ENCODE measurements around the gene TMEM239. TPM values are rescaled to one million over a fixed set of nuclear protein-coding genes. Genes with fewer than 3 reads are reported as not detected.

Gene TMEM239
- total and polyA plus RNA-seq, 2 of the 8 experiments (the other 6 are each of a cell fraction or from before 2014, with no cell fraction given): not detected

DNA sequence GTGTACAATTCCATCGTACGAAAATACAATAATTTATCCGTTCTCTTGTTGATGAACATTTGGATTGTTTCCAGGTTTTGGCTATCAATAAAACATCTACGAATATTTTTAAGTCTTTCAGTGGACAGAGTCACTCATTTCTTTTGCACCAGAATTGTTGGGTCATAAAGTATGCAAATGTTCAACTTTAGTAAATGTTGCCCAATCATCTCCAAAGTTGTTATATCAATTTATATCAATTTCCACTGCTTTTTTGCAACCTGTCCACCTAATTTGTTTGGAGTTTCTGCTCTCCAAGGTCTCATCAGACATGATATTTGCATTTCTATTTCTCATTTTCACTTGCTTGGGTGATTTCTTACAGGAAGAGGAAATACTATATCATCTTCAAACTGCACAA, 10.5 kb downstream of the TMEM239 start:
- POLR2A ChIA-PET (ENCODE audit: partially characterized antibody): no interaction called here
- CTCF ChIA-PET (ENCODE audit: partially characterized antibody): interaction anchor here (0.7 kb wide), 1 partner anchor 22 kb away, joined by 3 read pairs; no protein-coding TSS in a partner anchor
- TF ChIP-seq SAP30 (IDR thresholded peaks at IDR 0.05; ENCODE audit: insufficient read depth, insufficient replicate concordance, low read length) (no peak), CHD2 (IDR thresholded peaks at IDR 0.05; ENCODE audit: low read length) (no peak), TAF7 (optimal IDR thresholded peaks at IDR 0.05; ENCODE audit: borderline replicate concordance, low read depth, low read length) (no peak), SRF (IDR thresholded peaks at IDR 0.05; ENCODE audit: low read depth, low read length) (no peak), TCF12 (IDR thresholded peaks at IDR 0.05; ENCODE audit: low read depth, low read length) (no peak), CEBPB (IDR thresholded peaks at IDR 0.05; ENCODE audit: low read depth, low read length) (no peak), SIRT6 (IDR thresholded peaks at IDR 0.05; ENCODE audit: low read length) (no peak), POLR2A (IDR thresholded peaks at IDR 0.05; ENCODE audit: control extremely low read depth in 1 of 2, low read depth in 2 of 2, low read length in 2 of 2) (no peak), KDM4A (IDR thresholded peaks at IDR 0.05; ENCODE audit: low read depth, low read length, severe bottlenecking) (no peak), RBBP5 (IDR thresholded peaks at IDR 0.05; ENCODE audit: borderline replicate concordance, low read depth, low read length) (no peak)
- TF ChIP-seq, protein P1, sequence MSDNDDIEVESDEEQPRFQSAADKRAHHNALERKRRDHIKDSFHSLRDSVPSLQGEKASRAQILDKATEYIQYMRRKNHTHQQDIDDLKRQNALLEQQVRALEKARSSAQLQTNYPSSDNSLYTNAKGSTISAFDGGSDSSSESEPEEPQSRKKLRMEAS (IDR thresholded peaks at IDR 0.05): no peak
- TF ChIP-seq, protein P2, sequence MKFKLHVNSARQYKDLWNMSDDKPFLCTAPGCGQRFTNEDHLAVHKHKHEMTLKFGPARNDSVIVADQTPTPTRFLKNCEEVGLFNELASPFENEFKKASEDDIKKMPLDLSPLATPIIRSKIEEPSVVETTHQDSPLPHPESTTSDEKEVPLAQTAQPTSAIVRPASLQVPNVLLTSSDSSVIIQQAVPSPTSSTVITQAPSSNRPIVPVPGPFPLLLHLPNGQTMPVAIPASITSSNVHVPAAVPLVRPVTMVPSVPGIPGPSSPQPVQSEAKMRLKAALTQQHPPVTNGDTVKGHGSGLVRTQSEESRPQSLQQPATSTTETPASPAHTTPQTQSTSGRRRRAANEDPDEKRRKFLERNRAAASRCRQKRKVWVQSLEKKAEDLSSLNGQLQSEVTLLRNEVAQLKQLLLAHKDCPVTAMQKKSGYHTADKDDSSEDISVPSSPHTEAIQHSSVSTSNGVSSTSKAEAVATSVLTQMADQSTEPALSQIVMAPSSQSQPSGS (IDR thresholded peaks at IDR 0.05; ENCODE audit: low read length): no peak
- TF ChIP-seq, protein P3, sequence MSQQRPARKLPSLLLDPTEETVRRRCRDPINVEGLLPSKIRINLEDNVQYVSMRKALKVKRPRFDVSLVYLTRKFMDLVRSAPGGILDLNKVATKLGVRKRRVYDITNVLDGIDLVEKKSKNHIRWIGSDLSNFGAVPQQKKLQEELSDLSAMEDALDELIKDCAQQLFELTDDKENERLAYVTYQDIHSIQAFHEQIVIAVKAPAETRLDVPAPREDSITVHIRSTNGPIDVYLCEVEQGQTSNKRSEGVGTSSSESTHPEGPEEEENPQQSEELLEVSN (IDR thresholded peaks at IDR 0.05): no peak

More for the DNA sequence above, 10.5 kb downstream of the TMEM239 start:
- Histone ChIP-seq H4K91ac (replicated peaks; ENCODE audit: insufficient read length, low read length) (no peak overlapping the region), H3K14ac (ENCODE audit: insufficient read length) (no peak overlapping the region), H3K23ac (ENCODE audit: insufficient read length) (no peak overlapping the region), H2BK12ac (ENCODE audit: low read depth, low read length) (no peak overlapping the region), H3K56ac (replicated peaks; ENCODE audit: insufficient read length, low read depth, low read length) (no peak overlapping the region), H3K27me3 (replicated peaks in 1 of 4; ENCODE audit: control insufficient read depth in 3 of 4, extremely low read depth in 1 of 4, insufficient read depth in 3 of 4, low read length in 3 of 4) (peaks cover 5 to 7% (median 6%) of the 10 kb centered on the region in 4 experiments), H2BK5ac (ENCODE audit: low read depth, low read length) (no peak overlapping the region), H2BK15ac (ENCODE audit: low read length) (no peak overlapping the region), H2AFZ (ENCODE audit: low read length) (no peak overlapping the region), H3K23me2 (ENCODE audit: low read depth, low read length) (no peaks in the 10 kb centered on the region), H4K8ac (ENCODE audit: extremely low read depth, insufficient read depth, low read length) (no peak overlapping the region), H3K4me1 (replicated peaks in 1 of 4; ENCODE audit: control insufficient read depth in 3 of 4, insufficient read depth in 4 of 4, low read length in 3 of 4) (no peaks in the 10 kb centered on the region; a peak in 1 of 7 replicates), H3K9ac (replicated peaks in 1 of 4; ENCODE audit: extremely low read depth in 1 of 4, low read depth in 3 of 4, low read length in 3 of 4) (no peak overlapping the region), H3K4me3 (ENCODE audit: extremely low read depth in 1 of 4, insufficient read depth in 2 of 4, low read depth in 3 of 4, low read length in 4 of 4) (no peak overlapping the region), H3K79me1 (ENCODE audit: low read depth, low read length) (no peaks in the 10 kb centered on the region), H3K79me2 (ENCODE audit: control insufficient read depth in 1 of 2, insufficient read depth in 2 of 2, low read length in 2 of 2) (no peaks in the 10 kb centered on the region), H3K36me3 (ENCODE audit: control insufficient read depth in 2 of 4, insufficient read depth in 4 of 4, low read length in 3 of 4) (no peaks in the 10 kb centered on the region), H3K4ac (replicated peaks; ENCODE audit: insufficient read length, low read depth, low read length) (no peak overlapping the region), H3K9me3 (ENCODE audit: insufficient read depth in 2 of 2, low read depth in 1 of 2, low read length in 1 of 2) (no peaks in the 10 kb centered on the region; a peak in 1 of 4 replicates), H3K4me2 (ENCODE audit: insufficient read depth in 1 of 2, low read depth in 2 of 2, low read length in 2 of 2) (no peak overlapping the region), H2BK120ac (replicated peaks; ENCODE audit: low read depth, low read length) (no peak overlapping the region), H3K27ac (ENCODE audit: low read depth, low read length) (no peak overlapping the region), H4K5ac (ENCODE audit: insufficient read length, low read depth, low read length) (no peak overlapping the region), H2BK20ac (ENCODE audit: low read length) (no peak overlapping the region), H2AK5ac (ENCODE audit: low read depth, low read length) (no peak overlapping the region), H4K20me1 (replicated peaks in 1 of 2; ENCODE audit: control insufficient read depth in 1 of 2, insufficient read depth in 2 of 2, low read length in 2 of 2) (no peaks in the 10 kb centered on the region), H3K18ac (ENCODE audit: extremely low read depth, low read length) (no peak overlapping the region)
- FAIRE-seq: no peak
- no peak for DNase-seq (ENCODE audit: low read depth in 1 of 2, low spot score in 2 of 2)
- WGBS, 2 experiments (ENCODE audit: extremely low coverage in 1 of 2, insufficient coverage in 1 of 2, insufficient read length in 1 of 2, insufficient replicate concordance in 2 of 2, low coverage in 1 of 2, low lambda C conversion rate in 2 of 2, missing lambda C conversion rate in 1 of 2): 77% methylated on average over 4 of the region's 4 CpGs; no CpG with 5 or more reads in 1 of the 2 experiments

All from H1 (cell line).